IPS-NIHi7 (cell line): ENCODE measurements around the gene CCDC182.
A peak's percentile ranks its signal among the peaks of the same experiment; 100 is the strongest.

ENCODE experiments used
- DNase-seq: peaks from one replicate; pipeline ENCODE4 v3.0.0; 2012; ENCODE audit warnings: mixed read lengths; ENCODE audit errors: extremely low spot score

The CCDC182 gene

DNA sequence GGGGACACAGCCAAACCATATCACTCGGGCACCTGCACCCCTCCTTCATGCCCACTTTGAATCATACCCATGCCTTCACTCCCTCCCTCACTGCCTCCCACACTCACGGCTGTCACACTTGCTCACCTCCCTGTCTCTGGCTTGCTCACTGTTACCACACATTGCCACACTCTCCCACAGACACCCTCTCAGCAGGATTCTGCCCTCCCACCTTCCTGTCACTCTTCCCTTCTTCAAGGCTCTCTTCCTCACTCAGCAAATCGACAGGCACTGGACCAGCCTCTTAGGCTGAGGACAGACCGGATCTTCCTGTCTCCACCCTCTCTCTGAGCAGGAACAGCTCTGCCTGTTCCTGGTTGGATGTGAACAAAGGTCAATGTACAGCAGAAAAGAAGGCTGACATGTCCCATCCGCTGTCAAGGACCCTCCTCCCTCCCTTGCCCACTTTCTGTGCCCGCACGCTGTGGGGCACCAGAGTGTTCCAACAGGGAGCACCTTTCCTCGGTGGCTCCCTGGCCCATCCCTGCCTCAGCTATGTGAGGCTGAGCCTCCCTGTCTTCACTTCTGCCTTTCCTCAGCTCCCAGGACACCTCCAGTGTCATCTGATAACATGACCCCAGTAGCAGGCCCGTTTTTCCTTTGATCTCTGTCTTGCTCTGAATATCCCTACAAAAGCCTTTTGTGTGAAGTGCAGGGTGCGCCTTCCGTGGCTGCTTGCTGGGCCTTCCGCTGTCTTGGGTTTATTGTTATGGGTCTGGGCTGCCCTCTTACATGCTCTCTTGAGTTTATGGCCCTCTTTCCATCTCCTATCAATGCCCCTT, 47.0 kb downstream of the CCDC182 start:
- peak; percentile 37 for DNase-seq

DNA sequence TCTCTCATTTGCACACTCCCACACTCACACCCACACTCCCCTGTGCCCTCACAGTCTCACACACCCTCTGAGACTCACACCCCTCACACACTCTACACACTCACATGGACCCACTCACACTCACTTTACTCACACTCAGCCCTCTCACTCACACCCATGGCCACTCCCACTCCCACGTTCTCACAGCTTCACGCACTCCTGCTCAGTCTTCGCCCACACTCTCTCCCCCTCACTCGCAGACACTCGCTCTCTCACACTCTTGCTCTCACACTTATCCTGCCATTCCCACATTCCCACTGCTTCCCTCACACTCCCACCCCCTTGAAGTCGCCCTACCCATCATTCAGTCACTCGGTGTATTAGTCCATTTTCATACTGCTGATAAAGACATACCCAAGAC, 47.9 kb downstream of the CCDC182 start:
- DNase-seq = no peak

- DNase-seq = no peak
Measured at GRCh38 chr17:57696050-57696449, 49.0 kb downstream of the CCDC182 start.
